K562 (cell line): Measurements from ENCODE around the gene TMEM184A. TPM values are rescaled to one million over a fixed set of nuclear protein-coding genes. Genes with fewer than 3 reads are reported as not detected.

Experiments used
- ARNT ChIP-seq, 2 experiments: fragments of 450-650 bp; IDR thresholded peaks; 2 replicates each; pipeline ENCODE4 v1.6.1; 2016; ENCODE audit warnings: mild to moderate bottlenecking in 1 of 2
- ILK ChIP-seq: fragments of 450-650 bp; IDR thresholded peaks from 2 replicates; pipeline ENCODE4 v1.6.1; 2016; ENCODE audit warnings: missing genetic modification characterization, low read depth, mild to moderate bottlenecking, missing compliant biosample characterization, moderate library complexity, borderline replicate concordance
- MAFK ChIP-seq: IDR thresholded peaks from 2 replicates; pipeline ENCODE4 v1.6.1; 2011; ENCODE audit warnings: low read length, improper control_type of control experiment
- NFE2L1 ChIP-seq: fragments of 450-650 bp; IDR thresholded peaks from 2 replicates; pipeline ENCODE4 v1.6.1; 2016; ENCODE audit warnings: missing genetic modification characterization, low read depth, mild to moderate bottlenecking, missing compliant biosample characterization, moderate library complexity, borderline replicate concordance
- NONO ChIP-seq, 2 experiments: fragments of 200-400 bp in 1 of 2; fragments of 450-650 bp in 1 of 2; formaldehyde crosslinking in 1 of 2; IDR thresholded peaks; 2 replicates each; pipeline ENCODE4 v1.6.1; 2017; ENCODE audit warnings: low read depth in 2 of 2, mild to moderate bottlenecking in 2 of 2, moderate library complexity in 2 of 2, low read length in 1 of 2
- PURB ChIP-seq: sonication (generic); formaldehyde crosslinking; IDR thresholded peaks from 2 replicates; pipeline ENCODE4 v1.9.0; 2021; ENCODE audit warnings: low read depth, mild to moderate bottlenecking, missing genetic modification reagents
- ZKSCAN8 ChIP-seq: fragments of 200-800 bp; sonication (Bioruptor generic); IDR thresholded peaks from 2 replicates; pipeline ENCODE4 v1.6.1; 2016; ENCODE audit warnings: missing genetic modification characterization, missing compliant biosample characterization
- ZNF507 ChIP-seq: conservative IDR thresholded peaks from 2 replicates; pipeline ENCODE4 v1.6.1; 2017; ENCODE audit warnings: missing genetic modification characterization, missing compliant biosample characterization
- ZNF707 ChIP-seq: fragments of 250-450 bp; sonication (Bioruptor Pico); conservative IDR thresholded peaks from 2 replicates; pipeline ENCODE4 v1.8.0; 2022; ENCODE audit warnings: inconsistent platforms, mild to moderate bottlenecking, moderate library complexity
- polyA plus RNA-seq, 8 experiments: library from polyadenylated mRNA; depleted of rRNA in 4 of 8; stranded (reverse) in 5 of 8; unstranded in 3 of 8; fragments of >200 nt; fragmentation: Nextera tagmentation in 2 of 8; fragmentation: Illumina TruSeq in 1 of 8; extraction: Ambion mirVana in 2 of 8; extraction: Trizol in 1 of 8; gene quantifications; 2 replicates each; pipeline versions ENCODE4 v1.2.1 to v1.2.3, GENCODE V29; 2011 to 2014; ENCODE audit warnings: inconsistent platforms in 1 of 8, missing spikeins in 1 of 8
- total RNA-seq, 7 experiments: library from RNA; depleted of rRNA in 6 of 7; stranded (reverse); fragments of >200 nt in 6 of 7; fragmentation: Illumina TruSeq in 2 of 7; extraction: Trizol in 2 of 7; gene quantifications; 2 replicates each; pipeline versions ENCODE4 v1.2.1 to v1.2.3, GENCODE V29; 2011 to 2021; ENCODE audit warnings: low replicate concordance in 1 of 7
- TF ChIP-seq, protein P1 (sequence below): sonication (generic); formaldehyde crosslinking; IDR thresholded peaks from 2 replicates; pipeline ENCODE4 v1.8.1; 2023; ENCODE audit warnings: mild to moderate bottlenecking, missing genetic modification reagents
- TF ChIP-seq, protein P2 (sequence below), 2 experiments: fragments of 450-650 bp in 1 of 2; sonication (generic) in 1 of 2; formaldehyde crosslinking in 1 of 2; IDR thresholded peaks; 2 replicates each; pipeline versions ENCODE4 v1.7.1 to v1.9.0; 2016 to 2022; ENCODE audit warnings: inconsistent platforms in 1 of 2, mild to moderate bottlenecking in 1 of 2, missing genetic modification reagents in 1 of 2
- TF ChIP-seq, protein P3 (sequence below): fragments of 450-650 bp; formaldehyde crosslinking; conservative IDR thresholded peaks from 2 replicates; pipeline ENCODE4 v1.4.0; 2022; ENCODE audit warnings: mild to moderate bottlenecking, missing genetic modification characterization

TMEM184A gene
- total and polyA plus RNA-seq, 9 of the 15 experiments (the other 6 are each of a cell fraction or from before 2014, with no cell fraction given): 0.10 to 0.18 (median 0.11) TPM; not detected in 6

DNA sequence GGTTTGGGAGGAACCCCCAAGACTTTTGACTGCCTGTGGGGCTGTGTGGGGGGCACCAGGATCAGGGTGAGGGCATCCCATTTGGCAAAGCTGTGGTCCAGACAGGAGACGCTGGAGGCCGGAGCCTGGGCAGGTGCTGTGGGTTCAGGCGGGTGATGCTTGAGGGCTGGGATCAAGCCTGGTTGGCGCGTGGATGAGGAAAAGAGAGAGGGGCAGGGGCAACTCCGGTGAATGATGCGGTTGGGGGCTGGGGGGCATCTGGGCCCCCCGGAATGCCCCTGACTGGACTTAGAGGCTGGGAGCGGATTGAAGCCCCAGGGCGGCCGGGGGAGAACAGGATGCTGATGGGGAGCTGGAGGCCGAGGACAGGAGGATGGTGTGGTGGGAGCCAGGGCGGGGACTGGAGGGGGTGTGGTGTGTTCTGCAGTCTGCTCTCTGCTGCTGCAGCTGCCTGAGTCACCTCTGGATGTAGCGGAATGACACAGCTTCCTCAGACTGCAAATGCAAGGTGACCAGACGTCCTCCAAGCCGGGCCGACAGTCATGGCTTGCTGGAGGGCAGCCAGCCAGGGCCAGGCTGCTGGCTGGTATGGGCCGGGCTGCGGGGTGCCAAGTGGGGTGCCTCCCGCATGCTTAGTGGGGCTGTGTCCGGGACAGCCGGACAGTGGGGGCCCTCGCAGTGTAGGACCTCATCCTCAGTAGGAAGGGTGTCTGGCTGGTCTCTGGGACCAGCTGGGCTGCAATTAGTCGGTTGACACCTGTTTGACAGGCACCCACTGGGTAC is 22.3 kb downstream of the TMEM184A start (continued):
- TF ChIP-seq, protein P1, sequence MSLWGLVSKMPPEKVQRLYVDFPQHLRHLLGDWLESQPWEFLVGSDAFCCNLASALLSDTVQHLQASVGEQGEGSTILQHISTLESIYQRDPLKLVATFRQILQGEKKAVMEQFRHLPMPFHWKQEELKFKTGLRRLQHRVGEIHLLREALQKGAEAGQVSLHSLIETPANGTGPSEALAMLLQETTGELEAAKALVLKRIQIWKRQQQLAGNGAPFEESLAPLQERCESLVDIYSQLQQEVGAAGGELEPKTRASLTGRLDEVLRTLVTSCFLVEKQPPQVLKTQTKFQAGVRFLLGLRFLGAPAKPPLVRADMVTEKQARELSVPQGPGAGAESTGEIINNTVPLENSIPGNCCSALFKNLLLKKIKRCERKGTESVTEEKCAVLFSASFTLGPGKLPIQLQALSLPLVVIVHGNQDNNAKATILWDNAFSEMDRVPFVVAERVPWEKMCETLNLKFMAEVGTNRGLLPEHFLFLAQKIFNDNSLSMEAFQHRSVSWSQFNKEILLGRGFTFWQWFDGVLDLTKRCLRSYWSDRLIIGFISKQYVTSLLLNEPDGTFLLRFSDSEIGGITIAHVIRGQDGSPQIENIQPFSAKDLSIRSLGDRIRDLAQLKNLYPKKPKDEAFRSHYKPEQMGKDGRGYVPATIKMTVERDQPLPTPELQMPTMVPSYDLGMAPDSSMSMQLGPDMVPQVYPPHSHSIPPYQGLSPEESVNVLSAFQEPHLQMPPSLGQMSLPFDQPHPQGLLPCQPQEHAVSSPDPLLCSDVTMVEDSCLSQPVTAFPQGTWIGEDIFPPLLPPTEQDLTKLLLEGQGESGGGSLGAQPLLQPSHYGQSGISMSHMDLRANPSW (CRISPR knock-in tag): no peak
- TF ChIP-seq, protein P2, sequence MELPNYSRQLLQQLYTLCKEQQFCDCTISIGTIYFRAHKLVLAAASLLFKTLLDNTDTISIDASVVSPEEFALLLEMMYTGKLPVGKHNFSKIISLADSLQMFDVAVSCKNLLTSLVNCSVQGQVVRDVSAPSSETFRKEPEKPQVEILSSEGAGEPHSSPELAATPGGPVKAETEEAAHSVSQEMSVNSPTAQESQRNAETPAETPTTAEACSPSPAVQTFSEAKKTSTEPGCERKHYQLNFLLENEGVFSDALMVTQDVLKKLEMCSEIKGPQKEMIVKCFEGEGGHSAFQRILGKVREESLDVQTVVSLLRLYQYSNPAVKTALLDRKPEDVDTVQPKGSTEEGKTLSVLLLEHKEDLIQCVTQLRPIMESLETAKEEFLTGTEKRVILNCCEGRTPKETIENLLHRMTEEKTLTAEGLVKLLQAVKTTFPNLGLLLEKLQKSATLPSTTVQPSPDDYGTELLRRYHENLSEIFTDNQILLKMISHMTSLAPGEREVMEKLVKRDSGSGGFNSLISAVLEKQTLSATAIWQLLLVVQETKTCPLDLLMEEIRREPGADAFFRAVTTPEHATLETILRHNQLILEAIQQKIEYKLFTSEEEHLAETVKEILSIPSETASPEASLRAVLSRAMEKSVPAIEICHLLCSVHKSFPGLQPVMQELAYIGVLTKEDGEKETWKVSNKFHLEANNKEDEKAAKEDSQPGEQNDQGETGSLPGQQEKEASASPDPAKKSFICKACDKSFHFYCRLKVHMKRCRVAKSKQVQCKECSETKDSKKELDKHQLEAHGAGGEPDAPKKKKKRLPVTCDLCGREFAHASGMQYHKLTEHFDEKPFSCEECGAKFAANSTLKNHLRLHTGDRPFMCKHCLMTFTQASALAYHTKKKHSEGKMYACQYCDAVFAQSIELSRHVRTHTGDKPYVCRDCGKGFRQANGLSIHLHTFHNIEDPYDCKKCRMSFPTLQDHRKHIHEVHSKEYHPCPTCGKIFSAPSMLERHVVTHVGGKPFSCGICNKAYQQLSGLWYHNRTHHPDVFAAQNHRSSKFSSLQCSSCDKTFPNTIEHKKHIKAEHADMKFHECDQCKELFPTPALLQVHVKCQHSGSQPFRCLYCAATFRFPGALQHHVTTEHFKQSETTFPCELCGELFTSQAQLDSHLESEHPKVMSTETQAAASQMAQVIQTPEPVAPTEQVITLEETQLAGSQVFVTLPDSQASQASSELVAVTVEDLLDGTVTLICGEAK (IDR thresholded peaks at IDR 0.05): no peak
- TF ChIP-seq, protein P2 (CRISPR knock-in tag; IDR thresholded peaks at IDR 0.05): no peak
- TF ChIP-seq NFE2L1 (tag) (no peak), ZNF507 (tag) (no peak), ILK (tag) (no peak), ZKSCAN8 (CRISPR knock-in tag) (no peak), ARNT (IDR thresholded peaks at IDR 0.05) (no peak), PURB (CRISPR knock-in tag) (no peak), NONO (IDR thresholded peaks at IDR 0.05; ENCODE audit: low read depth in 2 of 2, low read length in 1 of 2) (no peak), ZNF707 (no peak), MAFK (peak; percentile 61)
- TF ChIP-seq, protein P3, sequence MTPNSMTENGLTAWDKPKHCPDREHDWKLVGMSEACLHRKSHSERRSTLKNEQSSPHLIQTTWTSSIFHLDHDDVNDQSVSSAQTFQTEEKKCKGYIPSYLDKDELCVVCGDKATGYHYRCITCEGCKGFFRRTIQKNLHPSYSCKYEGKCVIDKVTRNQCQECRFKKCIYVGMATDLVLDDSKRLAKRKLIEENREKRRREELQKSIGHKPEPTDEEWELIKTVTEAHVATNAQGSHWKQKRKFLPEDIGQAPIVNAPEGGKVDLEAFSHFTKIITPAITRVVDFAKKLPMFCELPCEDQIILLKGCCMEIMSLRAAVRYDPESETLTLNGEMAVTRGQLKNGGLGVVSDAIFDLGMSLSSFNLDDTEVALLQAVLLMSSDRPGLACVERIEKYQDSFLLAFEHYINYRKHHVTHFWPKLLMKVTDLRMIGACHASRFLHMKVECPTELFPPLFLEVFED (CRISPR knock-in tag): no peak
